GM19397 (cell line): ENCODE measurements around the gene HOXB9.
A peak's percentile ranks its signal among the peaks of the same experiment; 100 is the strongest.

Source experiments
- ATAC-seq: cut with Tn5 transposase; IDR thresholded peaks from one replicate; pipeline ENCODE4 v1.9.1; 2021; ENCODE audit warnings: mild to moderate bottlenecking, moderate library complexity; ENCODE audit not compliant: unreplicated experiment

HOXB9 gene

GRCh38 chr17:48612854-48613691 is 13.1 kb downstream of the HOXB9 start:
- ATAC-seq, result peak; percentile 45

GRCh38 chr17:48612456-48612853 is 13.7 kb downstream of the HOXB9 start:
- ATAC-seq, result no peak

- ATAC-seq, result no peak
These were observed 14.3 kb downstream of the HOXB9 start for GRCh38 chr17:48611681-48612455.

- ATAC-seq, result no peak
These were observed 14.9 kb downstream of the HOXB9 start for GRCh38 chr17:48611213-48611612.

DNA sequence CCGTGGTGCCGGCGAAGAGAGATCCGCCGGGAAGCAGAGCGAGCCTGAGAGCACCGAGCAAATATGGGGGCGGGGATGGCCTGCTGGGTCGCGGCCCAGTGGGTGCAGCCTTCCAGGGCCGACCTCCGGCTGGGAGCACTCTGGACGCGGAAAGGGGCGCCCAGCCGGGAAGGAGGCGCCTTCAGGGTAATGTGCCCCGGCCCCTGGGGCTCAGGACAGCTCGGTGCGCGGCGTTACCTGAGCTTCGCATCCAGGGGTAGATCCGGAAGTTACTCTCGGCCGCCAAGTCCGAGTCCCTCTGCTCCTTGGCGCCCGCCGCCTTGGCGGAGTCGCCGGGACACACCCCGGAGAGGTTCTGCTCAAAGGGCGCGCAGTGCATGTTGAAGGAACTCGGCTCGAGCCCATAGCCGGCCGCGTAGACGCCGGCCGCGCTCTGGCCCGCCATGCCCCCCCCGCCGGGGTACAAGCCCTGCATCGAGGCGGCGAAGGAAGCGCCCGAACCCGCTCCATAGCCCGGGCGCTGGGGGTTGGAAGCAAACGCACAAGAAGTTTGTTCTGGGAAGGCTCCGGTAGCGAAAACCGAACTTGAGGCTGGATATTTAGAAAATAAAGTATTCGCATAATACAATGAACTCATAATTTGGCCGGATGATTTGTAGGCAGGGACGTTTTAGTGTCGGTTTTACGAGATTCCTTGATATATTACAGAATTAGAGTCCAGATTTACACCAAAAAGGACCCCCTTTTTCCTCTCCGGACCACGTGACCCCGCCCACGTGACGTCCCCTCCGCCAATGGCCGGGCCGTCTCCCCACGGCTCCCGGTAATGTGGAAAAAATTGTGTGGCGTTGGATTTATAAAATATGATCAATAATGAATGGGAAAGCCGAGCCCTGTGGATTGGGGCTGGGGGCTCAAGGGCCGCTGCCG is 15.6 kb downstream of the HOXB9 start, which contains the start of gene HOXB7:
HOXB7 (minus strand) TSS at position 736 of the 930 bp plus-strand sequence; CDS start at position 637, 99 bp downstream.
- ATAC-seq, result no peak

DNA sequence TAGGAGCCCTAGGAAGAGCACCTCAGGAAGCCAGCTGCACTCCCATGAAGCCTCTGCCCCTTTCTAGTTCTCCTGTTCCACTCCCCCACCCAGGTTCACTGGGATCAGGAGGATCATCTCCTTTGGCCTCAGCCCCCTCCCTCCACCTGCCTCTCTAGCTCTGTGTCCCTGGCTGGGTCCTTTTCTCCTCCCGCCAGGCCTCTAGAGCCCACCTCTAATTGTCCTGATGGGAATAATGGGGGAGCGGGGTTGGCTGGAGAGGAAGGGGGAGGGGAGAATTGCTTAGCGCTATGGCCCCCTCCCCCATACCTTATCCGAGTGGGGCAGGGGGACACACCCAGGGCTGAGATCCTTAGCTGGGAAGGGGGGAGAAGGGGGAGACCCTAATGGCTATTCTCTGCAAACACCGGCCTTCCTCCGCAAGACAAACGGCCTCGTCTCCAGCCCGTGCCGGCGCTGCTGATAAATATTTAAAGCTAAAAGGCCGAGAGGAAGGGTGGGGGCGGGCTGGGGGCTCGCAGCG is 16.3 kb downstream of the HOXB9 start:
- no peak for ATAC-seq

- ATAC-seq, result no peak
These were observed 17.1 kb downstream of the HOXB9 start for GRCh38 chr17:48609033-48609432.

GRCh38 chr17:48608494-48608834 is 17.7 kb downstream of the HOXB9 start:
- ATAC-seq, result no peak

DNA sequence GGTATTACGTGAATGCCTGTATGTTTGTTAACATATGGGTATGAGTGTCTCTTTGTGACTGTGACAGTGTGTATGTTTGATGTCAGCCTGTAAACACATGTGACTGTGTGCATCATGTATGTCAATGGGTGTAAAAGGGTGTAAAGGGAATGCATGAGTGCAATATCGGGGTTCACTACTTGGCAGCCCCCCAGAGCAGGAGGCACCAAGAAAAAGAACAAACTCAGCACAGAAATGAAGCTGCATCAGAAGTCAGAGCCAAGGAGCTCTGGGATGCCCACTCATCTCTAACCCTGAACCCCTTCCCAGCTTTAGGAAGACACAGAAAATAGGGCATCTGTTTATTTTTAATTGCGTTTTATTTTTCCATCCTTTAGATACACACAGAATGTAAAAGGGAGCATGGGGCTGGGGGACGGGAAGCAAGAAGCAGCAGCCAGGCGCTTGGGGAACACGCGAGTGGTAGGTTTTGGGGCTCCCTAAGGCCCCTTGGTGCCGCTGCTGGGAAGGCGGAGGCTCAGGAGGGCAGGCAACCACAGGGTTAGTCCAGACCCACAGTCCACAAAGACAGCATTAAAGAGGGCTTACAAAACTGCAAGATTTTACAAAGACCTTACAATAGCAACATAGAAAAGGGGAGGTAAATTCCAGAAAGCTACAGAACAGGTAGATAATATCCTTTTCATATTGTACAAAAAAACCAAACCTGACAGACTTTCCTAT is 19.1 kb downstream of the HOXB9 start:
- no peak for ATAC-seq

DNA sequence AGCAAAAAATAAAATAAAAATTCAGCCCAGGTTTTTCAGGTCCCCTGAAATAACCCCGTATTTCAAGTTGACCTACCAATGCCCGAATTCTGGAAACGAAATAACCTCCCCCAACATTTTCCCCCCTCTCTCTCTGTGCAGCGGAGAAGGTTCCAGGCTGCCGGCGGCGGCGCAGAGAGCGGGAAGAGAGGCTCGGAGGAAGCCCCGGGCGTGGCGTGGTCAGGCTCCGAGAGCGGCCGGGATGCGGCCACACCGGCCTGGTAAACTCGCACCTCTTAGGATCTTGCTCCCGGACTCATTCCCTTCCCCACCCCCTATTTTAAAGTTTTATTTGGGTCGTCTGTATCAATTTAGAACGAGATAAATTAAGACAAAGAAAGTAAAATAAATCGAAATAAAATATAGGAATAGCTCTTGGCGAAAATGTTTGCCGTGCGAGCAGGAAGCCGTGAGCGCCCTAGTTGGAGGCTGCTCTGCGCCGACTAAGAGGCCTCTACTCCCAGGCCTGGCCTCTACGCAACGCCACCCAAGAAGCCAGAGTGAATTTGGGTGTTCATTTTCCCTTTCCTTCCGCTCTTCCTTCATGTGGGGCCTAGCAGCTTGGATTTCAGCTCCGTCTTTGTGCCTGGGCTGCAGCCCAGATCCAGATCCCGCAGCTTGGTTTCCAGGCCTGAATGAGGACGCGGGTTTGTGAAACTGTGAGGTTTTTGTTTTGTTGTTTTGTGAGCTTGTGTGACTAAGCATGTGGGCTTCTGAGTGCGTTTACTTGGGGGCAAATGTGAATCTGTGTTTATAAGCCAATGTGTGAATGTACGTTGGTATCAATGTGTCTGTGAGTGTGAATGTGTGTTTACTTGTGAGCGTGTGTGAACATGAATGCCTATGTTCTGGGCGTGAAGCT is 19.9 kb downstream of the HOXB9 start:
- no peak for ATAC-seq

DNA sequence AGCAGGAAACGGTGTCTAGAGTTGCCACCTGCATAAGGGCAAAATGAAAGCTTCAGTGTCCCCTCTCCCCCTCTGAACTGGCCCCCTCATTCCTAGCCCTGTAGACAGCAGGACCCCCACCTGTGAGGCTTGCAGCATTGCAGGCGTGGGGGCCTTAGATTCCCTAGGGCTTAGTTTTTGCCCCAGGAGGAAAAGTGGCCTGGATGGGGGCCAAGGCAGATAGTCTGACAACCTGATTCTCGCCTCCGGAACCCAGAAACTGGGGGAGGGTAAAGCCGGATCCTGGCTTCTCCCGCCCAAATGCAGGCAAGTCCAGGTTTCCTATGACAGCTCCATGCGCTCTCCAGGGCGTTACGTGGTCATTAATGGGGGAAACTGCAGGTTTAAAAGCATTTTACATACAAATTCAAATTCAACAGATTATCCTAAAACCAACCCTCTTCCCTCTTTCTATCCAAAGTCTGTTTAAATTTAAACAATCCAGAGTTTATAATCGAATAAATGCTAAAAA is 20.7 kb downstream of the HOXB9 start:
- ATAC-seq, result no peak

DNA sequence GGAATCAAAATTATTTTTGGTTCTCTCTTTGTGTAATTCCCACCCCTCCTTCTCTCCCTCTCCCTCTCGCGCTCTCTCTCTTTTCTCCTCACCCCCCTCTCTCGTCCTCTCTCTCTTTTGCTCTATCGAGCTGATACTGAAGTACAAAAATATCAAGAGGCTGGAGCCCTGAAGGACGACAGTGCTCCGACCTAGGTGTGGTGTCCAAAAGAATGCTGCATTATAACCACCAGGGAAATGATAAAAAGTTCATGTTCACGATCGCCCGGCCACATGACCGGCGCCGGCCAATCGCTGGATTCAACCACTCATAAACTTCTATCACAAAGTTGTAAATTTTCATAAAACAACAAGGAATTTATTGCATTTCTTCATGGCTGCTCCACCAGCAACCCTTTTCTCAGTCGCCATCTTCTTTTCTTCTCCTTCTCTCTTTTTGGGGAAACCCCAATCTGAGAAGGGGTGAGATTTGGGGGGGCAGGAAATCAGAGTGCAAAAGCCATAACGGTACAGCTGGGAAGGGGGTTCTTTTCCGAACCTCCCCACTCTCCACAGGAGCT is 21.3 kb downstream of the HOXB9 start, which contains the start of gene HOXB6:
HOXB6 (minus strand) TSS at position 217 of the 560 bp plus-strand sequence. CDS start 6,836 bp downstream, outside the sequence.
- ATAC-seq, result no peak

- no peak for ATAC-seq
These were observed 22.0 kb downstream of the HOXB9 start for GRCh38 chr17:48603959-48604769.

DNA sequence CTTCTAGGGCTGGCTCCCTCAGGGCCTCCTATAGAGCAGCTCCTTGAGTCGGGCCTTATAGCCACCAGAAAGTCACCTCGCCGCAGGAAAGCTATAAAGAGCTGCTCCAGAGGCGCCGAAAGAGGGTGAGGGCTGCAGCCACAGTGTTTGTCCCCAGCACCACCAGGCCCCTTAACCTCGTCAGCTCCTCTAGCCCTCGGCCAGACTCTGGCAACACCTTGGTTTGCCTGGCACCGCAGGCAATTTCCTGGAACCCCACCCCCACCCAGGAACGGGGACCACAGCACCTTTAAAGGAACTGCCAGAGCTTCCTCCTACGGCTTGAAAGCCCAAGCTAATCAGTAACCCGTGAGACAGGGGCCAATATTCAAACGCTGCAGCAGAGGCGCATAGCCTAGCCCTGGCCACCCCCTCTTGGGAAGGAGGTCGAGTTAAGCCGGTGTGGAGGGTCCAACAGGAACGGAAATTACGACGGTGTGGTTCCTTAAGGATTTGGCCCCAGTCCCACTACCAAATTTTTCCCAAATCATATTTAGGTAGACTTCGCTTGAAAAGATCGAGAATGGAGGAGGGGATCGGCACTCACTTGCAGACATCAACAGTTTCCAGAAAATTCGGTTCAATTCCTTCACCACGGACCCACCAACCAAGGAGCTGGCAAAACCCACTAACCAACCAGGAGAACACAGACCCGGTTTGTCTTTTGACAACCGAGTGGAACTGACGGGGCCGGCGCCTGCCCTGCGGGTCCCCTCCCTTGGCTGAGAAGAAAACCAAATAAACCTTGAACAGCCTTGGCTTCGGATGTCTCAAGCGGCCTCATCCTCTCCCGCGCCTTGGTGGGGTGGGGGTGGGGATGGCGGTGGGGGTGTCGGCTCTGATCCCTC is 24.4 kb downstream of the HOXB9 start:
- no peak for ATAC-seq

DNA sequence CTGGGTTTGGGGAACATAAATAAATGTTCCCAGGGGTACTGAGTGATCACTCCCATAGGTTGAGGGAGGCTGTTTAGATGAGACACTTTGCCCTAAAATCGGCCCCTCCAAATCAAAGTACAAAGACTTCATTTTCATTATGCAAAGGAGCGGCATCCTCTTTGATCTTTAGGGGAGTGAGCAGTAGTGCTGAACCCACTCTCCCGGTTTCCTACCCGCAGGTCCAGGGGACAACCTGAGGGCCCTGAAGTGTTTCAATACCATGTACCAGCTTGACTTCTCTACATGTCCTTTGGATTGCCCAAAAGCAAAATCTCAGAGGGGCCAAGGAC is 25.0 kb downstream of the HOXB9 start:
- ATAC-seq, result no peak

DNA sequence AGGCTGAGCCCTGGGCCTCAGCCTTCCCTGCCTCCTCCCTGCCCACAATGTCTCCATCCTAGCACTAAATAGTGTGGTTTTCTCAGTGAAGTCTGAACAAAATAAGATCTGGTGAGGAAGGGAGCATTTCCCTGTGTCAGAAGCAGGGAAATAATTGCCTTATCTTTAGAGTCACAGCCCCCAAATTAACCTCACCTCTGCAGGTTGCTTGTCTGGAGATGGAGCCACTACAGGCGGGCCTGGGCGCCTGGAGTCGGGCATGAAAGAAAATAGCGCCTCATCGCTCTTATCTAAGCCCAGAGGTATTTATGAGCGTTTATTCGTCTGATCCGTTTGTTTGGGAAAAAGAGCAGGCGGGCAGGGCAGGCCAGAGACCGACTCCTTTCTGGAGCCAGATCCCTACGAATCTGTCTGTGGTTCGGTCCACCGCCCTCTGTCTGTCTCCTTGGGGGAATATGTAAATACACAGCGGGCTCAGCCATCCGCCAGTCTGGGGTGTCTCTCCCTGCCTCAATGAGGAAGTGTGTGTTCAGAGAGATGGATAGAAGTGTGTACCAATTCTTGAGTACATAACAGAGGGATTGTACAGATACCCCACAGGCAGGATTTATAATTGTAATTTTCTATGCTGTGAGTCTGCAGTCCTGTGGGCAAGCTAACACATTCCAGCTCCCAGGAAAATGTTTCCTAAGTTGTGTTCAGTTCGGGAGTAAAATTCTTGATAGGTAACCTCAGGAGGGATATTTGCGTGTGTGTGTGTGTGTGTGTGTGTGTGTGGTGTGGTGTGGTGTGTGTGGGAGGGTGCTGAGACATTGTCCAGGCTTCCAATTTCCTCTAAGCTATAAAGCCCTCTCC is 25.7 kb downstream of the HOXB9 start:
- no peak for ATAC-seq
